HG02943 (cell line): ENCODE data around the gene C14orf132.

Source experiments
- ATAC-seq: cut with Tn5 transposase; IDR thresholded peaks from one replicate; pipeline ENCODE4 v1.9.1; 2021; ENCODE audit warnings: mild to moderate bottlenecking, low read depth, moderate library complexity; ENCODE audit not compliant: unreplicated experiment

C14orf132 gene

GRCh38 chr14:96139879-96140278 lies 100.7 kb downstream of the C14orf132 start:
- ATAC-seq, result no peak

- ATAC-seq, result no peak
Observed at GRCh38 chr14:96140952-96141351, 101.8 kb downstream of the C14orf132 start.
